Globus pallidus (tissue), 1 donor: ENCODE measurements around the gene ZNF568.

ENCODE experiments used
- DNase-seq: peaks from one replicate; pipeline ENCODE4 v3.0.0-alpha.2; 2015; ENCODE audit warnings: low spot score

ZNF568 gene

DNA sequence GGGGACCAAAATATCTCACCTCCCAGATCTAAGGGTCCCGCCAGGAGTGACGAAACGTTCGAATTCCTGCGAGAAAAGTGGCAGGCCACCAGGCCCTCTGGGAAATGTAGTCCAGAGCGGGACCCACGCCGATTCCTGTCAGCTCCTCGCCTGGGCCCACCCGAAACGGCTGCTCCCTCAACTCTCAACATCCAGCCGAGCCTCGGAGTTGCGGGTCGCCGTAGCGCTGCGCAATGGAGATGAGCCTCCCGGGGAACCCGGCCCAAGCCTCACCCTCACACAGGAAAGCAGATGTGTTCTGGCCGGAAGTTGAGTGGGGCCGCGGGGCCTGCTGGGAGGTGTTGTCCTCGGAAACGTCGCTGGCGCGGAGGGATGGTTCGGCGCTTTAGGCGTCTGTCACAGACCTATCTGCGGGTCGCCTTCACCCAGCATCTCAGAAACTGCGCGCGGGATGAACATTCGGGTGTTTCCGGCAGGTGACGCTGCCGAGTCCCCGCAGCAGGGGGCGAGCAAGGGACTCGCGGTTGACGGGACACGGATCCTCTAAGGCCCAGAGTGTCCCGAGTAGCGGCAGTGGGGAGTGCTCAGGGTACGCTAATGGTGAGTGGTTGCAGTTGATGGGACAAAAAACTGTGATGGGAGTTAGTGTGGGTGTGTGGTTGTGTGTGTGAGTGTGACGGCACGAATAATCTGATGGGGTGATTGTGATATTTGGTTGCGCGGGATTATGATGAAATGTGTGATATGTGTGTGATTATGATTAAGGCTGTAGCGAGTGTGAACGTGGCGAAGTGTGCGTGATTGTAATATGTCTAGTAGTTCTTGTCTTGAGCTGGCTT, at the start of gene ZNF568, which contains the start of gene ZNF829:
Gene ZNF568 (plus strand): TSS at position 341 of the 839 bp plus-strand sequence. CDS start 6,439 bp downstream, outside the sequence.
Gene ZNF829 (minus strand): TSS at position 300 of the 839 bp plus-strand sequence. CDS start 1,124 bp downstream, outside the sequence.
- DNase-seq, result peak; percentile 86

DNA sequence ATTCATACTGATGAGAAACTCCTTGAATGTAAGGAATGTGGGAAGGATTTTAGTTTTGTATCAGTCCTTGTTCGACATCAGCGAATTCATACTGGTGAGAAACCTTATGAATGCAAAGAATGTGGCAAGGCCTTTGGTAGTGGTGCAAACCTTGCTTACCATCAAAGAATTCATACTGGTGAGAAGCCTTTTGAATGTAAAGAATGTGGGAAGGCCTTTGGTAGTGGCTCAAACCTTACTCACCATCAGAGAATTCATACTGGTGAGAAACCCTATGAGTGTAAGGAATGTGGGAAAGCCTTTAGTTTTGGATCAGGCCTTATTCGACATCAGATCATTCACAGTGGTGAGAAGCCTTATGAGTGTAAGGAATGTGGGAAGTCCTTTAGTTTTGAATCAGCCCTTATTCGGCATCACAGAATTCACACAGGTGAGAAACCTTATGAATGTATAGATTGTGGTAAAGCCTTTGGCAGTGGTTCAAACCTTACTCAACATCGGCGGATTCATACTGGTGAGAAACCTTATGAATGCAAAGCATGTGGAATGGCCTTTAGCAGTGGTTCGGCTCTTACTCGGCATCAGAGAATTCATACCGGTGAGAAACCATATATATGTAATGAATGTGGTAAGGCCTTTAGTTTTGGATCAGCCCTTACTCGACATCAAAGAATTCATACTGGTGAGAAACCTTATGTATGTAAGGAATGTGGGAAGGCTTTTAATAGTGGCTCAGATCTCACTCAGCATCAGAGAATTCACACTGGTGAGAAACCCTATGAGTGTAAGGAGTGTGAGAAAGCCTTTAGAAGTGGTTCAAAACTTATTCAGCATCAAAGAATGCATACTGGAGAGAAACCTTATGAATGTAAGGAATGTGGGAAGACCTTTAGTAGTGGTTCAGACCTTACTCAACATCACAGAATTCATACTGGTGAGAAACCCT, 38.9 kb upstream of the ZNF568 start:
- DNase-seq, result no peak

DNA sequence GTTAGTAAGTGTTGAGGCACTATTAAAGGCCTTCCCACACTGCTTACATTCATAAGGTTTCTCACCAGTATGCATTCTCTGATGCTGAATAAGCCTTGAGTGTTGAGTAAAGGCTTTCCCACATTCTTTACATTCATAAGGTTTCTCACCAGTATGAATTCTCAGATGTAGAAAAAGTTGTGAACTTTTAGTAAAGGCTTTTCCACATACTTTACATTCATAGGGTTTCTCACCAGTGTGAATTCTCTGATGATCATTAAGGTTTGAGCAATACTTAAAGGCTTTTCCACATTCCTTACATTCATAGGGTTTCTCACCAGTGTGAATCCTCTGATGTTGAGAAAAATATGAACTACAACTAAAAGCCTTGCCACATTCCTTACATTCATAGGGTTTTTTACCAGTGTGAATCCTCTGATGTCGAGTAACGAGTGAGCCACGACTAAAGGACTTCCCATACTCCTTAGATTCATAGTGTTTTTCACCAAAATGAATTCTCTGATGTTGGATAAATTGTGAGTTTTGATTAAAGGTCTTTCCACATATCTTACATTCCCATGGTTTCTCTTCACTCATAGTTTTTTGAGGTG, 24.3 kb upstream of the ZNF568 start:
- no peak for DNase-seq

DNA sequence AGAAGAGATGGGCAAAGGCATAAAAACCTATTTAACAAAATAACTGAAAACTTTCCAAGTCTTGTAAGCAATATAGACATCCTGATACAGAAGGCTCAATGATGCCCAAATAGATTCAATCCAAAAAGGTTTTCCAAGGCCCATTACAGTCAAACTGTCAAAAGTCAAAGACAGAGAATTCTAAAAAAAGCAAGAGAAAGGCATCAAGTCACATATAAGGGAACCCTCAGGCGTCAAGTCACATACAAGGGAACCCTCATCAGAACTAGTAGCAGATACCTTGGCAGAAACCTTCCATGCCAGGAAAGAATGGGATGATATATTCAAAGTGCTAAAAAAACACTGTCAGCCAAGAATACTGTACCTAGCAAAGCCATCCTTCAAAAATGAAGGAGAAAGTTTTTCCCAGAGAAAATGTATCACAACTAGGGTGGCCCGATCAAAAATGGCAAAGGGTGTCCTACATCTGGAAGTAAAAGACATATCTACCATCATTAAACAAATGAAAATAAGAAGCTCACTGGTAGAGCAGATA, 21.2 kb upstream of the ZNF568 start:
- no peak for DNase-seq

DNA sequence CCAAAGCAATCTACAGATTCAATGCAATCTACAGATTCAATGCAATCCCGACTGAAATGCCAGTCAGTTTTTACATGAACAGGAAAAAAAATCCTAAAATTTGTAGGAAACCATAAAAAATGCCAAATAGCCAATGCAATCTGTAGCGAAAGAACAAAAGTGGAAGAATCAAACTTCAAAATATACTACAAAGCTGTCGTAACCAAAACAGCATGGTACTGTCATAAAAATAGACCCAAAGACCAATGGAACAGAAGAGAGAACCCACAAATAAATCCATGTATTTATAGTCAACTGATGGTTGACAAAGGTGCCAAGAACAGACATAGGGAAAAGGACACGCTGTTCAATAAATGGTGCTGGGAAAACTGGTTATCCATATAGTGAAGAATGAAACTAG, 17.7 kb upstream of the ZNF568 start:
- no peak for DNase-seq

DNA sequence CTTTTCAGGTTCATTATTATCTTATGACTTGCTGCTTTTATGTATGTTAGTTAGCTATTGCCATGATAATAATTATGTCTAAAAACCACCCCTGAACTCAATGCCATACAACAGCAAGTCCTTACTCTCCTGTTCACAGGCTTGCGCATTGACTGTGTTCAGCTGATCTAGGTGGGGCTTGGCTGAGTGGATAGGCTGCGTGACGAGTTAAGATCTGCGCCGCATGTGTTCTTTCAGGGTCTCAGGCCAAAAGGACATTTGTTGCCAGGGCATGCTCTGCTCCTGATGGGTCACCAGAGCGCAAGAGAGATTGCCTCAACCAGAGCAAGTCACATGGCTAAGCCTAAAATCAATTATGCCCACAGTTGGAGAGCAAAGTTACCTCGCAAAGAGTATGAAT, 859 bp downstream of the ZNF568 start:
- peak; percentile 4 for DNase-seq

DNA sequence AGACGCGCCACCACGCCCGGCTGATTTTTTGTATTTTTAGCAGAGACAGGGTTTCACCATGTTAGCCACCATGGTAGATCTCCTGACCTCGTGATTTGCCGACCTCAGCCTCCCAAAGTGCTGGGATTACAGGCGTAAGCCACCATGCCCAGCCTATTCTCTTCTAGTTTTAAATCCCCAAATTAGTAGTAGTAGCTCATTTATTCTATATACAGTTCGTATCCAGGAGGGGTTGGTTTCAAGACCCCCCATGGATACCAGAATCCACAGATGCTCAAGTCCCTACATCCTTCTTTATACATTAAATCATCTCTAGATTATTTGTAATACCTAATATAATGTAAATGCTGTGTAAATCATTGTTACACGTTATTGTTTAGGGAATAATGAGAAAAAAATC, 2.0 kb downstream of the ZNF568 start:
- DNase-seq, result no peak

DNA sequence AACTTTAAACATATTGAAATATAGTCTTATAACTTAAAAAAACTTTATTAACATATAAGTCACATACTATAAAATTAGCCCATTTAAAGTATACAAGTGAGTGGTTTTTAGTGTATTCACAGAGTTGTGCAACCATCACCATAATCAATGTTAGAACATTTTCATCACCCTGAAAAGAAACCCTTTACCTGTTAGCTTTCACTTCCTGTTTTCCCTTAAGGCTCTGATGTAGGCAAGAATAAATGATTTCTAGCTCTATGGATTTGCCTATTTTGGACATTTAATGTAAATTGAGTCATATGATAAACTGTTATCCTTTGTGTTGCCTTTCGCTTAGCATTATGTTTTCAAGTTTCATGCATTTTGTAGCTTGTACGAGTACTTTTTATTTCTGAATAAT, 15.6 kb downstream of the ZNF568 start:
- no peak for DNase-seq

DNA sequence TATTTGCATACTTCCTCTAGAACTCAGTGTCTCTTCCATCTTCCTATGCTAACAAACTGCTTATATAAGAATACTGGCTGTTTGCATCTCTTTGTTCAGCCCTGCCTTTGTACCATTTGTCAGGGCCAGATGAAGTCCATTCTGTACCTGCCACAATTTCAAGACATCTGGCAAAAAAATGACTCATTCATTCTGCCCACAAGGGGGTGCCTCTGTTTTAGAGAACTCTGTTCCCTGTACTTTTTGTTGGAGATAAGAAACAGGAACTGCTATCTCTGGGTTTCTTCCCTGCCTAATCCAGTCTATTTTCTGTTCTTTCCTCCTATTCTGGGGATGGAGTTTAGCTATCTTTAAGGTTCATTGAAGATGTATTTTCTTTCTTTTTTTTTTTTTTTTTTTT, 23.0 kb downstream of the ZNF568 start:
- no peak for DNase-seq

DNA sequence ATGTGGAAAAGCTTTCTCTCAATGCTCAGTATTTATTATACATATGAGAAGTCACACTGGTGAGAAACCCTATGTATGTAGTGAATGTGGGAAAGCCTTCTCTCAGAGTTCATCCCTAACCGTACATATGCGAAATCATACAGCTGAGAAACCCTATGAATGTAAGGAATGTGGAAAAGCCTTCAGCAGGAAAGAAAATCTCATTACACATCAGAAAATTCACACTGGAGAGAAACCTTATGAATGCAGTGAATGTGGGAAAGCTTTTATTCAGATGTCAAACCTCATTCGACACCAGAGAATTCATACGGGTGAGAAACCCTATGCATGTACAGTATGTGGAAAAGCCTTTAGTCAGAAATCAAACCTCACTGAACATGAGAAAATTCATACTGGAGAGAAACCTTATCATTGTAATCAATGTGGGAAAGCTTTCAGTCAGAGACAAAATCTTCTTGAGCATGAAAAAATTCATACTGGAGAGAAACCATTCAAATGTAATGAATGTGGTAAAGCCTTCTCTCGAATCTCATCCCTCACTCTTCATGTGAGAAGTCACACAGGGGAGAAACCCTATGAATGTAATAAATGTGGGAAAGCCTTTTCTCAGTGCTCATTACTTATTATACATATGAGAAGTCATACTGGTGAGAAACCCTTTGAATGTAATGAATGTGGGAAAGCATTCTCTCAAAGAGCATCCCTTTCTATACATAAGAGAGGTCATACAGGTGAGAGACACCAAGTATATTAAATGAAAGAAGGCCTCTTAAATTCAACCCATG, 34.4 kb downstream of the ZNF568 start:
- no peak for DNase-seq

DNA sequence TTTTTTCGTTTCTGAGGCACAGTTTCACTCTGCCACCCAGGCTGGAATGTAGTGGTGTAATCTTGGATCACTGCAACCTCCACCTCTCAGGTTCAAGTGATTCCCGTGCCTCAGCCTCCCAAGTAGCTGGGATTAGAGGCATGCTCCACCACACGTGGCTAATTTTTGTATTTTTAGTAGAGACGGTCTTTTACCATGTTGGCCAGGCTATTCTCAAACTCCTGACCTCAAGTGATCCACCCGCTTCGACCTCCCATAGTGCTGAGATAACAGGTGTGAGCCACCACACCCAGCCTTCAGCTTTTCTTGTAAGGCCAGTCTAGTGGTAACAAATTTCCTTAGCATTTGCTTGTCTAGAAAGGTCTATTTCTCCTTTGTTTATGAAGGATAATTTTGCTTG, 46.2 kb downstream of the ZNF568 start:
- no peak for DNase-seq

DNA sequence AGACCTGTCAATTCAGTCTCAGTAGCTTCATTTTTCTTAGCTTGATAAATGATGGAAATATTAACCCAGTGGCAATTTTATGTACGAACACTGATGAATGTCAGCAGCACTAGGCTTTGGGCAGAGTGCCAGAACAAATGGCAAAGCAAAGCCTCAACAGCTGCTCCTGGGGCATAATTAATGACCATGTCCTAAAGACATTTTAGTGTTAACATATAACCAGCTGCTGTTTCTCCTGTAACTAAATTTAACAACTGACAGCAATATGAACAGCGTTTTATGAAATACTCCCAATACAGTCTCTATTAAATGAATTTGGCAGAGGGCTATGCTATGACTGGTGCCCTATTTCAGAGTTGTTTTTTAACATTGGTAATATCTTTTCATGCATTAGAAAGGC, 47.1 kb downstream of the ZNF568 start:
- DNase-seq, result no peak

DNA sequence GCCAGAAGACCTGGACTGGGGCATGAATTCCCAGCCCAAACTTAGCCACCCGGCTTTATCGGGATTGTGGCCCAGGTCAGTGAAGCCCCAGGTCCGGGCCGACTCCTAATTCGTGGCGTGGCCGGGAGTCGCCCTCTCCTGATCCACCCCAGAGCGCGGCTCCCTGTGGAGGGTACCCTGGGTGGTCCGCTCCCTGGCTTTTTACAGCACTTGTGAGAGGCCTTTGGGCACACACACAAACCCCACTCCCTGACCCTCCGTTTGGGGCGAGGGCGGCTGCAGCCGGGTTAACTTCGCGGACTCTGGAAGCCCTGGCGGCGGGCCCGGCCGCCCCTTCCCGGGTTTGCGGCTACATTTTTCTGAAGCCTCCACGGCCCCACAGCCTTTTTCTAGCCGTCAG, 56.4 kb downstream of the ZNF568 start:
- DNase-seq, result no peak

DNA sequence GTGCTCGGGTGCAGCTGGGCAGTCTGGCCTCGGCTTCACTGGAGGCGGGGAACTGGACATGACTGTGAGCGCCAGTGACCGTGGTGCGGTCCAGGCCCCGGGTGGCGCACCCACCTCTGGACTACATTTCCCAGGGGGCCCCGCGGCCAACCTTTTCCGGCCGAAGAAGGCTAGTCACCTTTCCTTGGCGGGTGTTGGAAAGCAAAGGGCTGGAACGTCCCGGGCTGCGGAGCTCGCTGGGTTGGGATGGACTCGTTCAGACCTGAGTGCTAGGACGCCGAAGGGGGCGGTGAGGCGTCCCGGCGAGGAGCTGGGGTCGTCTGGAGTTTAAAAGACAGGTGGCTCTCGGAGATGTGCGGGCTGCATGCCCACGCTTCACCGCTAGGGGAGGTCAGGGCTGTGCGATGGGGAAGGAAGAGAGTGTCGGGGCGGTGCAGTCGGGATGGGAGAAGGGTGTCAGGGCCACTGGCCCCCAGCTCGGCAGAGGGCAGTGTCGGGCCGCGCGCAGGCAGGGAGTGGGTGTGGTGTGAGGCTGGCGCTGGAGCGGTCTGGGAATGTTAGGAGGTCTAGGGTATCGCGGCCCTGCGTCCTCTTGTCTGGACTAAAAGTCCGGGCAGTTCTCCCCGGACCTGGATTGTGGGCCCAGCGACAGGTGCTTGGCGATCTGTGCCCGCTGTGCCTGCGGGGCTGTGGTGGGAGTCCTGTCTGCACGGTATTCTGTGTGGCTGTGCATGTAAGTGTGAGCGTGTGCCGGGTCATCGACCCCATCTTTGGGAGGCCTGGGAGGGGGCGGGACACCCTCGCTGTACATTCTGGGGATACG, 57.1 kb downstream of the ZNF568 start:
- DNase-seq, result peak; percentile 91

DNA sequence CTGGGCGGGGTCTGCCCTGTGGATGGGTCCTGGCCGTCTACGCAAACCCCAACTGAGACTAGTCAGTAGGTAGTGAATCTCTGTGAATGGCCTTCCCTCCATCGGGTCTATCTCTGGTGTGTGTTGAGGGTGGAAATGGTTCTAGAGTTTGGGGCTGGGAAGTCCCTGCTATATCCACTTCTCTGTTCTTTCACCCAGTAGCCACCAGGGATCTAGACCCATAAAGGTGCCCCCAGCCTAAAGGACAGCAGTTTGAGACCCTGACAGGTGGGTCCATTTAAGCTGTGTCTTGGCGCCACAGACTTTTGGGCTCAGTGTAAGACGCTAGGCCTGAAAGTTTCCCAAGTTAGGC, 57.7 kb downstream of the ZNF568 start:
- DNase-seq, result no peak

DNA sequence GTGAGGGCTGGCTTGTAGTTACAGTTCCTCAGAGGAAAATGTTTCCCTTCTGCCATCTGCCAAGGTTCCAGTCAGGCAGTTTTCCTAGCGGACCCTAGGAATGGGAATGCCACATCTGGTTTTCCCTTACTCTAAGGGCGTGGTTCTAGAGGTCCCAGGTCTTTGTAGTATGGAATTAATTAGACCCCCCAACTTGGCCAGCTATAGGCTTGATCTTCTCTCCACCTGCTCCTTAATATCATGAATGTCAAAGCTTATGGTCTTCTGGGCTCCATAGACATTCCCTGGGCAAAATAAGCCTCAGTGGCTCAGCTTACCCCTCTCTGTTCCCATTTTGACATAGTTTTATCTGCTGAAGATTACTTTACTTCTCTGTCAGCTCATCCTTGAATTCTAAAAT, 70.0 kb downstream of the ZNF568 start:
- DNase-seq, result no peak

DNA sequence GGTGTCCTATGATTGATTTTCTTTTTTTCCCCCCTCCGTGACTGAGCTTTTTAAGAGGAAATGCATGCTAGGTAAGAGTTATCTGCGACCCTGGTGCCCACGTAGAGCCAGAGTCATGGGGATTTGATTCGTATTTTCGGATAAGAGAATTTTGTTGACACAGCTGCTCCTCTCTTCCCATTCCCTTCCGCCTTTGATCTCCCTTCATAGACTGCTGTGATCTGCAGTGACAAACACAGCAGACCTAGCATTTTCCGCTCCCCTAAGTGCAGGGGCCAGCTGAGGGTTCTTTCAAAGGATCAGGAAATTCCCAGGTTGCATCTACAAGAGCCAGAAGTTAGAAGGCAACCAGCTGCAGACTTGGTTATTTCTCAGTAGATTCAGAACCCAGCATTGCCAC, 70.5 kb downstream of the ZNF568 start:
- DNase-seq, result no peak

DNA sequence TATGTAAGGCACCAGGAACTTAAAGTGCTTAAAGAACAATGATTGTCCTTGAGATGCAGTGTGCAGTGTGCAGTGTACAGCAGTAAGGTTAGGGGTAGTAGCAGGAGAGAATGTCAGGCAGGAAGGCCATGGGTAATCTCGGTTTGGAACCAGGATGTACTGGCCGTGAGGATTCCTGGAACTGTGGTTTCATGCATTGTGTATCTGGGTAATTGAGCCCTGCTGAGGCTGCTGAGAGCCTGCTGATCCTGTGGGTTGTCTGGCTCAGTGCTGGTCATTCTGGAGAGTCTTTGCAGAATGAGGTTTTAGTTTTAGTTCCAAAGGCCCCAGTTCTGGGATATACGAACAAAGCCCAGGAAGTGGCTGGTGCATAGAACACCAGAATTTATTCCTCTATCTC, 71.0 kb downstream of the ZNF568 start:
- no peak for DNase-seq

DNA sequence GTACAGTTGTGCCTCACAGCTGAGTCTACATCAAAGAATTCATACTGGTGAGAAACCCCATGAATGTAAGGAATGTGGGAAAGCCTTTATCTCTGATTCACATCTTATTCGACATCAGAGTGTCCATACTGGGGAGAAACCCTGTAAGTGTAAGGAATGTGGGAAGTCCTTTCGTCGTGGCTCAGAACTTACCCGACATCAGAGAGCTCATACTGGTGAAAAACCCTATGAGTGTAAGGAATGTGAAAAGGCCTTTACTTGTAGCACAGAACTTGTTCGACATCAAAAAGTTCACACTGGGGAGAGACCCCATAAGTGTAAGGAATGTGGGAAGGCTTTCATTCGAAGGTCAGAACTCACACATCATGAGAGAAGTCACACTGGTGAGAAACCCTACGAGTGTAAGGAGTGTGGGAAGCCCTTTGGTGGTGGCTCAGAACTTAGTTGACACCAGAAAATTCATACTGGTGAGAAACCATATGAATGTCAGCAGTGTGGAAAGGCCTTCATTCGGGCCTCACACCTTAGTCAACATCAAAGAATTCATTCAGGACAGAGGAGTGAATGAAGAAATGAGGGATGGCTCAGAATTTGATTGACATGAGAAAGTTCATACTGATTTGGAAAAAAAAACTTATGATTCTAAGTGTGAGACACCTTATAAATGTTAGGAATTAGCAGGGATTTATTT, 81.2 kb downstream of the ZNF568 start:
- DNase-seq, result no peak

DNA sequence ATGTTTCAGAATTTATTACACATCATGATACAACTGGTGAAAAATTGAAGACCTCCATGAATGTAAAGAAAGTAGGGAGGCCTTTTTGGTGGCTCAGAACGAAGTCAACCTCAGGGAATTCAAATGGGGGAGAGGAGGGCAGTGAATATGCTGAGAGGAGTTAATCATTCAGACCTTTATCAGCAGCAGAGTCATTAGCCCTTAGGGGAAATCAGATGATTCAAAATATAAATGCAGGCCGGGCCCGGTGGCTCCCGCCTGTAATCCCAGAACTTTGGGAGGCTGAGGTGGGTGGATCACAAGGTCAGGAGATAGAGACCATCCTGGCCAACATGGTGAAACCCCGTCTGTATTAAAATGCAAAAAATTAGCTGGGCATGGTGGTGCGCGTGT, 81.7 kb downstream of the ZNF568 start:
- DNase-seq, result no peak
